PC-9 (cell line): ENCODE data around the gene EGFL6. TPM values are rescaled to one million over a fixed set of nuclear protein-coding genes. Genes with fewer than 3 reads are reported as not detected.

Experiments used
- BruUV-seq: library from RNA; stranded (reverse); fragments of 400-500 nt; replicated peaks from 2 replicates; lab custom pipeline; 2021; lab: Mats Ljungman, UMichigan
- CTCF ChIA-PET: fragments of 300-600 bp; sonication (Branson Sonifier 250); formaldehyde crosslinking; loops from one replicate; lab custom pipeline; 2022; ENCODE audit warnings: antibody characterized with exemption; lab: Charles Lee
- POLR2A ChIA-PET: fragments of 300-600 bp; sonication (Branson Sonifier 250); formaldehyde crosslinking; loops from one replicate; lab custom pipeline; 2022; ENCODE audit warnings: antibody characterized with exemption; ENCODE audit not compliant: unreplicated experiment; lab: Charles Lee
- DNase-seq, 2 experiments: peaks; one replicate each; pipeline versions ENCODE4 v3.0.0 to v3.0.0-alpha.2; 2015 to 2022; ENCODE audit warnings: mixed read lengths in 1 of 2
- H2AFZ ChIP-seq: fragments of 200-600 bp; sonication (generic); 2 replicates; pipeline ENCODE4 v1.8.1; 2017; ENCODE audit warnings: antibody characterized with exemption
- H3F3A ChIP-seq: fragments of 200-600 bp; sonication (generic); 2 replicates; pipeline ENCODE4 v1.8.1; 2017; ENCODE audit warnings: antibody characterized with exemption, mild to moderate bottlenecking, low read depth; ENCODE audit not compliant: insufficient read depth
- H3K27ac ChIP-seq: fragments of 200-600 bp; sonication (generic); 2 replicates; pipeline ENCODE4 v1.6.1; 2016; ENCODE audit warnings: mixed run types
- H3K27me3 ChIP-seq: fragments of 200-600 bp; sonication (generic); 2 replicates; pipeline ENCODE4 v1.6.1; 2016; ENCODE audit warnings: low read depth, mixed run types; ENCODE audit not compliant: insufficient read depth
- H3K36me3 ChIP-seq: fragments of 200-600 bp; sonication (generic); 2 replicates; pipeline ENCODE4 v1.6.1; 2016; ENCODE audit warnings: low read depth, mixed run types
- H3K4me1 ChIP-seq: fragments of 200-600 bp; sonication (generic); replicated peaks from 2 replicates; pipeline ENCODE4 v1.6.1; 2016; ENCODE audit warnings: mixed run types; ENCODE audit not compliant: insufficient read depth
- H3K4me2 ChIP-seq: fragments of 200-600 bp; sonication (generic); 2 replicates; pipeline ENCODE4 v1.6.1; 2017; ENCODE audit warnings: mixed run types
- H3K4me3 ChIP-seq: fragments of 200-600 bp; sonication (generic); 2 replicates; pipeline ENCODE4 v1.6.1; 2016; ENCODE audit warnings: mixed run types
- H3K79me2 ChIP-seq: fragments of 200-600 bp; sonication (generic); 2 replicates; pipeline ENCODE4 v1.6.1; 2017; ENCODE audit warnings: low read depth, mixed run types
- H3K9me2 ChIP-seq: fragments of 200-600 bp; sonication (generic); 2 replicates; pipeline ENCODE4 v1.8.1; 2017; ENCODE audit warnings: mild to moderate bottlenecking; ENCODE audit not compliant: insufficient read depth
- H3K9me3 ChIP-seq: fragments of 200-600 bp; sonication (generic); 2 replicates; pipeline ENCODE4 v1.8.1; 2016; ENCODE audit warnings: low read depth; ENCODE audit not compliant: insufficient read depth
- H4K20me1 ChIP-seq: fragments of 200-600 bp; sonication (generic); 2 replicates; pipeline ENCODE4 v1.8.1; 2017; ENCODE audit not compliant: insufficient read depth
- EZH2 ChIP-seq: fragments of 200-600 bp; sonication (generic); IDR thresholded peaks from 2 replicates; pipeline ENCODE4 v1.8.0; 2017; ENCODE audit warnings: antibody characterized with exemption, low read depth
- intact Hi-C: fragments of 100-400 bp; cut with micrococcal nuclease; formaldehyde crosslinking; loops from one replicate; pipeline ENCODE4 v1.10.0; 2022; ENCODE audit not compliant: unreplicated experiment
- total RNA-seq: library from RNA; stranded (reverse); gene quantifications from 2 replicates; pipeline ENCODE4 v1.2.3, GENCODE V29; 2021
- TF ChIP-seq, protein P1 (sequence below): fragments of 200-600 bp; sonication (generic); conservative IDR thresholded peaks from 2 replicates; pipeline ENCODE4 v1.6.1; 2017; ENCODE audit warnings: mixed run types, antibody characterized with exemption, mild to moderate bottlenecking, moderate library complexity

EGFL6 gene
- total RNA-seq, 1 experiment from 2014 or later, result not detected

DNA sequence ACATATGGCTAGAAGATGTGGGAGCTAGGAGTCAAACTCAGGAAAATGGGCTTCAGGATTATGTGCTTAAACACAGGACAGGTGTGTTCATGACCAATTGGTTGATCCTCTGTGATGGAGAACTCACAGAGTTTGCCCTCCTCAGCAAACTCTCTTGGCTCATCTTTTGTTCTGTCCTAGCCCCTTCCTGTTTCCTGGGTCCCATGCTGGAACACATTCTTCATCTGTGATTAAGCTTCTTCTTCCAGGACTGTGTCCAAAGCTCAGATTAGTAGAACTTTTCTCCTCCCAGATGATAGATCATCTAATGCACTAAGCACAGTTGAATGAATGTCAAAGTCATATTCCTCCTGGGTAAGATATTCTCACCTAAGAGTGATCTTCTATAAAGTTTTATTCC, 44.8 kb downstream of the EGFL6 start:
- POLR2A ChIA-PET, result no interaction called here
- no peak overlapping the region for H3K27ac ChIP-seq
- no peak overlapping the region for H2AFZ ChIP-seq
- intact Hi-C loops, result no loop called here
- no peaks in the 10 kb centered on the region for H3K4me1 ChIP-seq
- H4K20me1 ChIP-seq, result no peaks in the 10 kb centered on the region
- no peaks in the 10 kb centered on the region for H3F3A ChIP-seq
- H3K4me2 ChIP-seq, result no peak overlapping the region
- H3K36me3 ChIP-seq, result no peaks in the 10 kb centered on the region
- no peaks in the 10 kb centered on the region for H3K27me3 ChIP-seq
- TF ChIP-seq, protein P1, sequence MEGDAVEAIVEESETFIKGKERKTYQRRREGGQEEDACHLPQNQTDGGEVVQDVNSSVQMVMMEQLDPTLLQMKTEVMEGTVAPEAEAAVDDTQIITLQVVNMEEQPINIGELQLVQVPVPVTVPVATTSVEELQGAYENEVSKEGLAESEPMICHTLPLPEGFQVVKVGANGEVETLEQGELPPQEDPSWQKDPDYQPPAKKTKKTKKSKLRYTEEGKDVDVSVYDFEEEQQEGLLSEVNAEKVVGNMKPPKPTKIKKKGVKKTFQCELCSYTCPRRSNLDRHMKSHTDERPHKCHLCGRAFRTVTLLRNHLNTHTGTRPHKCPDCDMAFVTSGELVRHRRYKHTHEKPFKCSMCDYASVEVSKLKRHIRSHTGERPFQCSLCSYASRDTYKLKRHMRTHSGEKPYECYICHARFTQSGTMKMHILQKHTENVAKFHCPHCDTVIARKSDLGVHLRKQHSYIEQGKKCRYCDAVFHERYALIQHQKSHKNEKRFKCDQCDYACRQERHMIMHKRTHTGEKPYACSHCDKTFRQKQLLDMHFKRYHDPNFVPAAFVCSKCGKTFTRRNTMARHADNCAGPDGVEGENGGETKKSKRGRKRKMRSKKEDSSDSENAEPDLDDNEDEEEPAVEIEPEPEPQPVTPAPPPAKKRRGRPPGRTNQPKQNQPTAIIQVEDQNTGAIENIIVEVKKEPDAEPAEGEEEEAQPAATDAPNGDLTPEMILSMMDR, result no peak
- TF ChIP-seq EZH2, result no peak
- H3K4me3 ChIP-seq, result no peak overlapping the region
- CTCF ChIA-PET, result no interaction called here
- no peaks in the 10 kb centered on the region for H3K9me3 ChIP-seq
- H3K9me2 ChIP-seq, result no peaks in the 10 kb centered on the region
- BruUV-seq, result no TSS peak
- H3K79me2 ChIP-seq, result no peaks in the 10 kb centered on the region
- no peak for DNase-seq

DNA sequence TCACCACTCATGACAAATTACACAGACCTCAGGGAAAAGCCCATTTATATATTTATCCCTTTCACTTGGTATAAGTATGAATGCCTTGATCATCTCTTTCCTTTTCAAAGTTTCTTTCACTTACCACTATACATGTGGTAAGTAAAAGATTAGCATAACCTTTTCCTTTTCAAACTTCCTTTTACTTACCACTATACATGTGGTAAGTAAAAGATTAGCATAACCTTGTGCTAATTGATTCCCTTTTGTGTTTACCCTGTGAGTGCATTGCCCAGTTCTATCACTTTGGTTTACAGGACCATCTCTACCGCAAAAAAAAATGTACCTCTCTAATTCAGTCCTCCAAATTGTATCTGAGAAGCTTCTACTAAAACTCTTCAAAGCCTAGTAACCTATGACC, 50.8 kb downstream of the EGFL6 start:
- Histone ChIP-seq H4K20me1 (no peaks in the 10 kb centered on the region), H3K36me3 (no peaks in the 10 kb centered on the region), H3K9me3 (no peaks in the 10 kb centered on the region), H3K27me3 (no peaks in the 10 kb centered on the region), H3K4me2 (no peak overlapping the region), H2AFZ (no peak overlapping the region), H3K27ac (no peak overlapping the region), H3F3A (no peaks in the 10 kb centered on the region), H3K4me3 (no peak overlapping the region), H3K9me2 (no peaks in the 10 kb centered on the region), H3K79me2 (no peaks in the 10 kb centered on the region), H3K4me1 (no peaks in the 10 kb centered on the region)
- intact Hi-C loops, result no loop called here
- CTCF ChIA-PET, result no interaction called here
- no peak for DNase-seq
- no TSS peak for BruUV-seq
- POLR2A ChIA-PET, result no interaction called here
- TF ChIP-seq, protein P1, result no peak
- no peak for TF ChIP-seq EZH2

DNA sequence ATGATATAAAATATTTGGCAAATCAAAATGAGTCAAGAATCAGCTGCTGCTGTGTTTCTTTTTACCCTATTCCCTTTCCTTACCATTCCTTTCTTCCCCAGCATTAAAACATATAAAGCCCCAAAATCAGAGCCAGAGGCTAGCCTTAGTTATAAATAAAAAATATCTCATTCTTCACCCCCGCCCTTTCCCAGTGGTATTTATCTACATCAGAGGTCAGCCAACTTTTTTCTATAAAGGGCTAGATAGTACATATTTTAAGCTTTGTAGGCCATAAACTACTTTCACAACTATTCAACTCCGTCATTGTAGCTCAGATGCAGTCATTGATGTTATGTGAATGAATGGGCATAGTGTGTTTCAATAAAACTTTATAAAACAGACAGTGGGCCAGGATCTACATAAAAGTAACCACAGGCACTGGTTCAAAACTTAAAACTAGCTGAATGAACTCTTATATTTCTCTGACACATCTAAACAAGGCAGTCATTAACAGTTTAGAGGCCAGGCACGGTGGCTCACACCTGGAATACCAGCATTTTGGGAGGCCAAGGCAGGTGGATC, 53.1 kb downstream of the EGFL6 start:
- H3K4me3 ChIP-seq, result no peak overlapping the region
- H4K20me1 ChIP-seq, result no peaks in the 10 kb centered on the region
- CTCF ChIA-PET, result no interaction called here
- BruUV-seq, result no TSS peak
- H3K9me3 ChIP-seq, result no peaks in the 10 kb centered on the region
- POLR2A ChIA-PET, result no interaction called here
- intact Hi-C loops, result no loop called here
- no peak overlapping the region for H2AFZ ChIP-seq
- no peaks in the 10 kb centered on the region for H3K4me1 ChIP-seq
- no peak overlapping the region for H3K4me2 ChIP-seq
- no peaks in the 10 kb centered on the region for H3K79me2 ChIP-seq
- no peaks in the 10 kb centered on the region for H3K9me2 ChIP-seq
- no peak for TF ChIP-seq EZH2
- TF ChIP-seq, protein P1, result no peak
- H3K27ac ChIP-seq, result no peak overlapping the region
- no peak for DNase-seq
- H3K27me3 ChIP-seq, result no peaks in the 10 kb centered on the region
- H3K36me3 ChIP-seq, result no peaks in the 10 kb centered on the region
- no peaks in the 10 kb centered on the region for H3F3A ChIP-seq
